HepG2 (cell line): ENCODE measurements around the gene DNAJC12. TPM values are rescaled to one million over a fixed set of nuclear protein-coding genes. Genes with fewer than 3 reads are reported as not detected.

Experiments used
- ADNP ChIP-seq: sonication (generic); formaldehyde crosslinking; IDR thresholded peaks from 2 replicates; pipeline ENCODE4 v1.4.0; 2020; ENCODE audit warnings: missing genetic modification reagents
- BHLHE40 ChIP-seq: IDR thresholded peaks from 2 replicates; pipeline ENCODE4 v1.6.1; 2011; ENCODE audit warnings: low read length, improper control_type of control experiment
- DNMT1 ChIP-seq: sonication (generic); formaldehyde crosslinking; IDR thresholded peaks from 2 replicates; pipeline ENCODE4 v1.5.1; 2020; ENCODE audit warnings: mild to moderate bottlenecking, missing genetic modification reagents
- E2F5 ChIP-seq: sonication (generic); formaldehyde crosslinking; conservative IDR thresholded peaks from 2 replicates; pipeline ENCODE4 v1.4.0; 2020; ENCODE audit warnings: missing genetic modification reagents
- FOXO1 ChIP-seq: sonication (generic); formaldehyde crosslinking; IDR thresholded peaks from 2 replicates; pipeline ENCODE4 v1.4.0; 2020; ENCODE audit warnings: missing genetic modification reagents
- FOXP1 ChIP-seq, 2 experiments: fragments of 450-650 bp in 1 of 2; IDR thresholded peaks; 2 replicates each; pipeline ENCODE4 v1.6.1; 2017 to 2018; ENCODE audit warnings: antibody characterized with exemption in 1 of 2
- GABPA ChIP-seq, 2 experiments: IDR thresholded peaks; 2 replicates each; pipeline ENCODE4 v1.6.1; 2011 to 2016; ENCODE audit warnings: low read depth in 2 of 2, low read length in 1 of 2, missing biosample characterization in 1 of 2, missing genetic modification characterization in 1 of 2
- NFE2L1 ChIP-seq: sonication (generic); formaldehyde crosslinking; IDR thresholded peaks from 2 replicates; pipeline ENCODE4 v1.4.0; 2020; ENCODE audit warnings: missing genetic modification reagents, mild to moderate bottlenecking, borderline replicate concordance
- PAX8 ChIP-seq: sonication (generic); formaldehyde crosslinking; IDR thresholded peaks from 2 replicates; pipeline ENCODE4 v1.8.0; 2022; ENCODE audit warnings: mild to moderate bottlenecking, missing genetic modification reagents, borderline replicate concordance
- PLRG1 ChIP-seq: fragments of 450-650 bp; conservative IDR thresholded peaks from 2 replicates; pipeline ENCODE4 v1.6.1; 2016
- SRSF9 ChIP-seq: fragments of 200-400 bp; formaldehyde crosslinking; IDR thresholded peaks from 2 replicates; pipeline ENCODE4 v1.6.1; 2018; ENCODE audit warnings: borderline replicate concordance, mild to moderate bottlenecking, low read depth, low read length; ENCODE audit not compliant: insufficient read depth, poor library complexity, severe bottlenecking
- TBP ChIP-seq: sonication (generic); formaldehyde crosslinking; IDR thresholded peaks from 2 replicates; pipeline ENCODE4 v1.5.0; 2020; ENCODE audit warnings: missing genetic modification reagents
- ZFP90 ChIP-seq: sonication (generic); formaldehyde crosslinking; IDR thresholded peaks from 2 replicates; pipeline ENCODE4 v1.8.0; 2022; ENCODE audit warnings: missing genetic modification reagents, mild to moderate bottlenecking, inconsistent platforms, borderline replicate concordance
- ZKSCAN1 ChIP-seq: fragments of 150-350 bp; IDR thresholded peaks from 2 replicates; pipeline ENCODE4 v1.6.1; 2014; ENCODE audit warnings: low read length
- ZNF205 ChIP-seq: IDR thresholded peaks from 2 replicates; pipeline ENCODE4 v1.6.1; 2018; ENCODE audit warnings: missing biosample characterization, missing genetic modification reagents
- ZNF430 ChIP-seq: sonication (generic); formaldehyde crosslinking; IDR thresholded peaks from 2 replicates; pipeline ENCODE4 v1.9.0; 2021; ENCODE audit warnings: mild to moderate bottlenecking, missing genetic modification reagents
- ZNF510 ChIP-seq: sonication (generic); formaldehyde crosslinking; IDR thresholded peaks from 2 replicates; pipeline ENCODE4 v1.4.0; 2020; ENCODE audit warnings: low read depth, mild to moderate bottlenecking, missing genetic modification reagents
- ZNF569 ChIP-seq: sonication (generic); formaldehyde crosslinking; IDR thresholded peaks from 2 replicates; pipeline ENCODE4 v1.5.0; 2020; ENCODE audit warnings: mild to moderate bottlenecking, missing genetic modification reagents, moderate library complexity, borderline replicate concordance
- ZNF652 ChIP-seq: IDR thresholded peaks from 2 replicates; pipeline ENCODE4 v1.6.1; 2016; ENCODE audit warnings: low read depth, borderline replicate concordance
- ZNF678 ChIP-seq: sonication (generic); formaldehyde crosslinking; IDR thresholded peaks from 2 replicates; pipeline ENCODE4 v1.4.0; 2020; ENCODE audit warnings: mild to moderate bottlenecking, missing genetic modification reagents
- ZNF891 ChIP-seq: sonication (generic); formaldehyde crosslinking; IDR thresholded peaks from 2 replicates; pipeline ENCODE4 v1.5.0; 2020; ENCODE audit warnings: mild to moderate bottlenecking, missing genetic modification reagents
- ZSCAN29 ChIP-seq: sonication (generic); formaldehyde crosslinking; conservative IDR thresholded peaks from 2 replicates; pipeline ENCODE4 v1.4.0; 2020; ENCODE audit warnings: mild to moderate bottlenecking, missing genetic modification reagents
- ZSCAN9 ChIP-seq: IDR thresholded peaks from 2 replicates; pipeline ENCODE4 v1.6.1; 2016; ENCODE audit warnings: borderline replicate concordance
- ZZZ3 ChIP-seq: sonication (generic); formaldehyde crosslinking; IDR thresholded peaks from 2 replicates; pipeline ENCODE4 v1.4.0; 2020; ENCODE audit warnings: missing genetic modification reagents, mild to moderate bottlenecking, borderline replicate concordance
- polyA plus RNA-seq, 8 experiments: library from polyadenylated mRNA; depleted of rRNA in 3 of 8; stranded (reverse) in 7 of 8; unstranded in 1 of 8; fragments of >200 nt; fragmentation: Illumina TruSeq in 4 of 8; extraction: Trizol in 4 of 8; gene quantifications; 2 replicates each; pipeline versions ENCODE4 v1.2.1 to v1.2.3, GENCODE V29; 2011 to 2016; ENCODE audit warnings: low read depth in 4 of 8, missing spikeins in 1 of 8, mixed read lengths in 1 of 8; ENCODE audit not compliant: insufficient read depth in 1 of 8
- total RNA-seq, 5 experiments: library from RNA; depleted of rRNA; stranded (reverse); fragments of >200 nt; fragmentation: Illumina TruSeq; extraction: Trizol; gene quantifications; 2 replicates each; pipeline ENCODE4 v1.2.3, GENCODE V29; 2016; ENCODE audit warnings: low read depth in 1 of 5
- TF ChIP-seq, protein P1 (sequence below): sonication (generic); formaldehyde crosslinking; IDR thresholded peaks from 2 replicates; pipeline ENCODE4 v1.8.1; 2023; ENCODE audit warnings: missing genetic modification reagents, inconsistent platforms, borderline replicate concordance
- TF ChIP-seq, protein P2 (sequence below): sonication (generic); formaldehyde crosslinking; IDR thresholded peaks from 2 replicates; pipeline ENCODE4 v1.4.0; 2020; ENCODE audit warnings: missing genetic modification reagents
- TF ChIP-seq, protein P3 (sequence below): sonication (generic); formaldehyde crosslinking; IDR thresholded peaks from 2 replicates; pipeline ENCODE4 v1.4.0; 2020; ENCODE audit warnings: missing genetic modification reagents

The DNAJC12 gene
- total and polyA plus RNA-seq, 2 of the 13 experiments (the other 11 are each of a cell fraction or from before 2014, with no cell fraction given) = 11.6 to 43.9 TPM

GRCh38 chr10:67837541-67838314 lies at the start of gene DNAJC12 (continued):
- TF ChIP-seq, protein P1, sequence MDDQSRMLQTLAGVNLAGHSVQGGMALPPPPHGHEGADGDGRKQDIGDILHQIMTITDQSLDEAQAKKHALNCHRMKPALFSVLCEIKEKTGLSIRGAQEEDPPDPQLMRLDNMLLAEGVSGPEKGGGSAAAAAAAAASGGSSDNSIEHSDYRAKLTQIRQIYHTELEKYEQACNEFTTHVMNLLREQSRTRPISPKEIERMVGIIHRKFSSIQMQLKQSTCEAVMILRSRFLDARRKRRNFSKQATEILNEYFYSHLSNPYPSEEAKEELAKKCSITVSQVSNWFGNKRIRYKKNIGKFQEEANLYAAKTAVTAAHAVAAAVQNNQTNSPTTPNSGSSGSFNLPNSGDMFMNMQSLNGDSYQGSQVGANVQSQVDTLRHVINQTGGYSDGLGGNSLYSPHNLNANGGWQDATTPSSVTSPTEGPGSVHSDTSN (CRISPR knock-in tag) = no peak
- TF ChIP-seq FOXP1 (IDR thresholded peaks at IDR 0.05) (no peak), FOXP1 (CRISPR knock-in tag; IDR thresholded peaks at IDR 0.05) (no peak), ZKSCAN1 (no peak), PLRG1 (no peak), FOXO1 (CRISPR knock-in tag) (no peak), PAX8 (no peak), ZSCAN9 (CRISPR knock-in tag) (peak; percentile 60; the same call in 1 of the 2 replicates), ADNP (CRISPR knock-in tag) (no peak), SRSF9 (no peak), ZNF891 (CRISPR knock-in tag) (no peak), ZNF205 (CRISPR knock-in tag) (no peak), E2F5 (CRISPR knock-in tag) (no peak), ZNF652 (CRISPR knock-in tag) (peak; percentile 16; the same call in 1 of the 2 replicates), ZNF510 (CRISPR knock-in tag) (no peak), DNMT1 (CRISPR knock-in tag) (no peak), ZNF678 (no peak), ZNF430 (CRISPR knock-in tag) (no peak), NFE2L1 (CRISPR knock-in tag) (no peak), ZNF569 (CRISPR knock-in tag) (no peak), ZFP90 (no peak), ZZZ3 (CRISPR knock-in tag) (no peak), ZSCAN29 (CRISPR knock-in tag) (no peak), BHLHE40 (no peak), GABPA (IDR thresholded peaks at IDR 0.05; ENCODE audit: low read depth, low read length) (no peak), GABPA (CRISPR knock-in tag; IDR thresholded peaks at IDR 0.05; ENCODE audit: low read depth) (peak; percentile 60; the same call in 1 of the 2 replicates), TBP (CRISPR knock-in tag) (no peak)
- TF ChIP-seq, protein P2, sequence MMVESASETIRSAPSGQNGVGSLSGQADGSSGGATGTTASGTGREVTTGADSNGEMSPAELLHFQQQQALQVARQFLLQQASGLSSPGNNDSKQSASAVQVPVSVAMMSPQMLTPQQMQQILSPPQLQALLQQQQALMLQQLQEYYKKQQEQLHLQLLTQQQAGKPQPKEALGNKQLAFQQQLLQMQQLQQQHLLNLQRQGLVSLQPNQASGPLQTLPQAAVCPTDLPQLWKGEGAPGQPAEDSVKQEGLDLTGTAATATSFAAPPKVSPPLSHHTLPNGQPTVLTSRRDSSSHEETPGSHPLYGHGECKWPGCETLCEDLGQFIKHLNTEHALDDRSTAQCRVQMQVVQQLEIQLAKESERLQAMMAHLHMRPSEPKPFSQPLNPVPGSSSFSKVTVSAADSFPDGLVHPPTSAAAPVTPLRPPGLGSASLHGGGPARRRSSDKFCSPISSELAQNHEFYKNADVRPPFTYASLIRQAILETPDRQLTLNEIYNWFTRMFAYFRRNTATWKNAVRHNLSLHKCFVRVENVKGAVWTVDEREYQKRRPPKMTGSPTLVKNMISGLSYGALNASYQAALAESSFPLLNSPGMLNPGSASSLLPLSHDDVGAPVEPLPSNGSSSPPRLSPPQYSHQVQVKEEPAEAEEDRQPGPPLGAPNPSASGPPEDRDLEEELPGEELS (CRISPR knock-in tag) = no peak
- TF ChIP-seq, protein P3, sequence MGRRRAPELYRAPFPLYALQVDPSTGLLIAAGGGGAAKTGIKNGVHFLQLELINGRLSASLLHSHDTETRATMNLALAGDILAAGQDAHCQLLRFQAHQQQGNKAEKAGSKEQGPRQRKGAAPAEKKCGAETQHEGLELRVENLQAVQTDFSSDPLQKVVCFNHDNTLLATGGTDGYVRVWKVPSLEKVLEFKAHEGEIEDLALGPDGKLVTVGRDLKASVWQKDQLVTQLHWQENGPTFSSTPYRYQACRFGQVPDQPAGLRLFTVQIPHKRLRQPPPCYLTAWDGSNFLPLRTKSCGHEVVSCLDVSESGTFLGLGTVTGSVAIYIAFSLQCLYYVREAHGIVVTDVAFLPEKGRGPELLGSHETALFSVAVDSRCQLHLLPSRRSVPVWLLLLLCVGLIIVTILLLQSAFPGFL = no peak
